SU-DHL-6 (cell line): ENCODE measurements around the gene PCDHA4.

Experiments
- EZH2phosphoT487 ChIP-seq: fragments of 200-600 bp; sonication (generic), shearing (Covaris generic); conservative IDR thresholded peaks from 2 replicates; pipeline ENCODE4 v1.6.1; 2018; ENCODE audit warnings: mild to moderate bottlenecking, antibody characterized with exemption, low read length, moderate library complexity, mixed read lengths
- TF ChIP-seq, protein P1 (sequence below): fragments of 200-600 bp; sonication (generic); IDR thresholded peaks from one replicate; pipeline ENCODE4 v1.5.1; 2017; ENCODE audit warnings: antibody characterized with exemption, mild to moderate bottlenecking, low read length, moderate library complexity; ENCODE audit not compliant: insufficient read depth, poor library complexity, severe bottlenecking

DNA sequence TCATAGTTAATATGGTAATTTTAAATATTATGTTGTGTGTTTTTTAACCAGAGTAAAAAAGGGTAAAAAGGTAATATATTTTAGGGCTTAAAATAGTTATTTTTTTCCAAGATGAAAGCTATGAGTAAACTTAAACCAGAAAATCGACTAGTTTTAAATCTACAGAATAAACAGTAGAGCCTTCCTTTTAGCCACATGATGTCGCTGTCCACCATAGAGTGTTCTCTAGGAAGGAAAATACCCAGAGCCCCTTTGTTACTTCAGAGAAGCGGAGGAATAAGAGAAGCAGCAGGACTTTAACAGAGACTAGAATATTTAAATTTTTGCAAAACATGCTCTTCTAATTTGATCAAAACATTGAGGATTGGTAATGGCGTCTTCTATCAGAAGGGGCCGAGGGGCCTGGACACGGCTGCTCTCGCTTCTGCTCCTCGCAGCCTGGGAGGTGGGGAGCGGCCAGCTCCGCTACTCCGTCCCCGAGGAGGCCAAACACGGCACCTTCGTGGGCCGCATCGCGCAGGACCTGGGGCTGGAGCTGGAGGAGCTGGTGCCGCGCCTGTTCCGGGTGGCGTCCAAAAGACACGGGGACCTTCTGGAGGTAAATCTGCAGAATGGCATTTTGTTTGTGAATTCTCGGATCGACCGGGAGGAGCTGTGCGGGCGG is 12.1 kb upstream of the PCDHA4 start, which contains the start of gene PCDHA2:
- TF ChIP-seq, protein P1, sequence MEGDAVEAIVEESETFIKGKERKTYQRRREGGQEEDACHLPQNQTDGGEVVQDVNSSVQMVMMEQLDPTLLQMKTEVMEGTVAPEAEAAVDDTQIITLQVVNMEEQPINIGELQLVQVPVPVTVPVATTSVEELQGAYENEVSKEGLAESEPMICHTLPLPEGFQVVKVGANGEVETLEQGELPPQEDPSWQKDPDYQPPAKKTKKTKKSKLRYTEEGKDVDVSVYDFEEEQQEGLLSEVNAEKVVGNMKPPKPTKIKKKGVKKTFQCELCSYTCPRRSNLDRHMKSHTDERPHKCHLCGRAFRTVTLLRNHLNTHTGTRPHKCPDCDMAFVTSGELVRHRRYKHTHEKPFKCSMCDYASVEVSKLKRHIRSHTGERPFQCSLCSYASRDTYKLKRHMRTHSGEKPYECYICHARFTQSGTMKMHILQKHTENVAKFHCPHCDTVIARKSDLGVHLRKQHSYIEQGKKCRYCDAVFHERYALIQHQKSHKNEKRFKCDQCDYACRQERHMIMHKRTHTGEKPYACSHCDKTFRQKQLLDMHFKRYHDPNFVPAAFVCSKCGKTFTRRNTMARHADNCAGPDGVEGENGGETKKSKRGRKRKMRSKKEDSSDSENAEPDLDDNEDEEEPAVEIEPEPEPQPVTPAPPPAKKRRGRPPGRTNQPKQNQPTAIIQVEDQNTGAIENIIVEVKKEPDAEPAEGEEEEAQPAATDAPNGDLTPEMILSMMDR, result no peak
- TF ChIP-seq EZH2phosphoT487, result no peak
